Liver (tissue), 9 donors: Measurements from ENCODE around the gene OLFML3. TPM values are rescaled to one million over a fixed set of nuclear protein-coding genes. Genes with fewer than 3 reads are reported as not detected.

Experiments
- DNase-seq: peaks from one replicate; pipeline ENCODE4 v3.0.0-alpha.2; 2017; ENCODE audit warnings: low spot score
- H3K27ac ChIP-seq, 2 donors: one replicate each; pipeline ENCODE4 v1.7.0; 2013; ENCODE audit warnings: inconsistent platforms in 2 of 2, low read length in 2 of 2, control low read depth in 1 of 2, low read depth in 1 of 2, mild to moderate bottlenecking in 1 of 2
- H3K27me3 ChIP-seq, 4 donors: one replicate each; pipeline versions ENCODE4 v1.6.1 to v1.7.0; 2013; ENCODE audit warnings: low read length in 3 of 4, inconsistent platforms in 1 of 4, mild to moderate bottlenecking in 1 of 4, moderate library complexity in 1 of 4; ENCODE audit not compliant: control insufficient read depth in 4 of 4, insufficient read depth in 4 of 4
- H3K36me3 ChIP-seq, 4 donors: one replicate each; pipeline versions ENCODE4 v1.6.1 to v1.7.0; 2013; ENCODE audit warnings: low read length in 3 of 4, mild to moderate bottlenecking in 3 of 4, low read depth in 1 of 4, moderate library complexity in 1 of 4; ENCODE audit not compliant: control insufficient read depth in 4 of 4, insufficient read depth in 3 of 4
- H3K4me1 ChIP-seq, 4 donors: one replicate each; pipeline versions ENCODE4 v1.6.1 to v1.7.0; 2013; ENCODE audit warnings: low read length in 3 of 4, mild to moderate bottlenecking in 3 of 4, moderate library complexity in 1 of 4; ENCODE audit not compliant: control insufficient read depth in 4 of 4, insufficient read depth in 4 of 4
- H3K4me3 ChIP-seq, 3 donors: one replicate each; pipeline versions ENCODE4 v1.6.1 to v1.7.0; 2013; ENCODE audit warnings: low read length in 3 of 3, control low read depth in 1 of 3, low read depth in 1 of 3, mild to moderate bottlenecking in 1 of 3
- H3K9ac ChIP-seq, 2 donors: one replicate each; pipeline ENCODE4 v1.7.0; 2013; ENCODE audit warnings: low read length in 2 of 2, mild to moderate bottlenecking in 2 of 2, moderate library complexity in 2 of 2, control low read depth in 1 of 2, low read depth in 1 of 2
- H3K9me3 ChIP-seq, 4 donors: one replicate each; pipeline versions ENCODE4 v1.6.1 to v1.7.0; 2013; ENCODE audit warnings: low read length in 3 of 4; ENCODE audit not compliant: control insufficient read depth in 4 of 4
- CTCF ChIP-seq: fragments of 150-350 bp; IDR thresholded peaks from 2 replicates; pipeline ENCODE4 v1.5.1; 2017; ENCODE audit warnings: improper control_type of control experiment, low read depth, low read length; ENCODE audit not compliant: missing input control
- EGR1 ChIP-seq, 2 donors: IDR thresholded peaks; 2 replicates each; pipeline ENCODE4 v1.6.1; 2016 to 2018; ENCODE audit warnings: antibody characterized with exemption in 2 of 2, low read depth in 2 of 2
- FOXA1 ChIP-seq: IDR thresholded peaks from 2 replicates; pipeline ENCODE4 v1.6.1; 2016; ENCODE audit warnings: antibody characterized with exemption
- FOXA2 ChIP-seq: IDR thresholded peaks from 2 replicates; pipeline ENCODE4 v1.6.1; 2016; ENCODE audit warnings: antibody characterized with exemption
- GABPA ChIP-seq, 2 donors: IDR thresholded peaks in 1 of 2; conservative IDR thresholded peaks in 1 of 2; 2 replicates each; pipeline ENCODE4 v1.6.1; 2016; ENCODE audit warnings: antibody characterized with exemption in 2 of 2, mild to moderate bottlenecking in 1 of 2, moderate library complexity in 1 of 2
- HNF4A ChIP-seq, 2 donors: conservative IDR thresholded peaks; 2 replicates each; pipeline ENCODE4 v1.6.1; 2016; ENCODE audit warnings: antibody characterized with exemption in 2 of 2, mild to moderate bottlenecking in 2 of 2
- HNF4G ChIP-seq: IDR thresholded peaks from 2 replicates; pipeline ENCODE4 v1.6.1; 2016; ENCODE audit warnings: antibody characterized with exemption
- MAX ChIP-seq: IDR thresholded peaks from 2 replicates; pipeline ENCODE4 v1.6.1; 2016; ENCODE audit warnings: antibody characterized with exemption
- NR2F2 ChIP-seq: IDR thresholded peaks from 2 replicates; pipeline ENCODE4 v1.6.1; 2016; ENCODE audit warnings: antibody characterized with exemption
- RAD21 ChIP-seq, 2 donors: IDR thresholded peaks; 2 replicates each; pipeline ENCODE4 v1.6.1; 2016; ENCODE audit warnings: antibody characterized with exemption in 2 of 2, mild to moderate bottlenecking in 2 of 2
- REST ChIP-seq: IDR thresholded peaks from 2 replicates; pipeline ENCODE4 v1.6.1; 2016; ENCODE audit warnings: antibody characterized with exemption, mild to moderate bottlenecking
- RXRA ChIP-seq, 2 donors: IDR thresholded peaks; 2 replicates each; pipeline ENCODE4 v1.6.1; 2017 to 2018; ENCODE audit warnings: antibody characterized with exemption in 2 of 2, mild to moderate bottlenecking in 1 of 2
- SP1 ChIP-seq: IDR thresholded peaks from 2 replicates; pipeline ENCODE4 v1.6.1; 2018; ENCODE audit warnings: antibody characterized with exemption, mild to moderate bottlenecking
- TAF1 ChIP-seq: conservative IDR thresholded peaks from 2 replicates; pipeline ENCODE4 v1.6.1; 2016; ENCODE audit warnings: antibody characterized with exemption, mild to moderate bottlenecking
- ZBTB33 ChIP-seq: IDR thresholded peaks from 2 replicates; pipeline ENCODE4 v1.6.1; 2016; ENCODE audit warnings: antibody characterized with exemption
- WGBS: extraction: QIAGEN DNeasy Blood & Tissue Kit; methylation state at CpG from one replicate; pipeline ENCODE4 v1.1.7; 2013; 5-methylcytosine and 5-hydroxymethylcytosine counted together
- polyA plus RNA-seq, 2 donors: library from polyadenylated mRNA; stranded (reverse) in 1 of 2; unstranded in 1 of 2; fragments of 200-250 nt in 1 of 2; fragments of >200 nt in 1 of 2; fragmentation: Nextera tagmentation in 1 of 2; extraction: Ambion mirVana in 1 of 2; gene quantifications; one replicate each; pipeline versions ENCODE4 v1.2.1 to v1.2.3, GENCODE V29; 2013 to 2015
- total RNA-seq, 2 donors: library from RNA; depleted of rRNA; stranded (reverse); fragments of >200 nt; gene quantifications; one replicate each; pipeline ENCODE4 v1.2.3, GENCODE V29; 2014
- donor health status: healthy.
- donor health status: healthy.
- donor health status: healthy.
- donor health status: healthy.
- donor health status: healthy.

Gene OLFML3
- total and polyA plus RNA-seq, 4 donors = 8.3 to 16.7 (median 12.2) TPM

GRCh38 chr1:113976609-113977278, 2.5 kb upstream of the OLFML3 start:
- DNase-seq = no peak
- WGBS = 72% methylated on average over 4 of the region's 4 CpGs
- no peak for TF ChIP-seq HNF4G
- peak; percentile 16 to 60 for TF ChIP-seq RAD21 (IDR thresholded peaks at IDR 0.05)
- peak; percentile 24 for TF ChIP-seq CTCF
- TF ChIP-seq EGR1 (IDR thresholded peaks at IDR 0.05; ENCODE audit: low read depth in 2 of 2) = no peak
- no peak for TF ChIP-seq MAX
- peak; percentile 86 for TF ChIP-seq NR2F2
- TF ChIP-seq FOXA1 = no peak
- TF ChIP-seq TAF1 = no peak
- no peak for TF ChIP-seq HNF4A (conservative IDR thresholded peaks at IDR 0.05)
- no peak for TF ChIP-seq REST
- TF ChIP-seq GABPA (IDR thresholded peaks at IDR 0.05 in 1 of 2, conservative IDR thresholded peaks at IDR 0.05 in 1 of 2) = no peak
- no peak for TF ChIP-seq SP1
- no peak for TF ChIP-seq ZBTB33
- no peak for TF ChIP-seq RXRA (IDR thresholded peaks at IDR 0.05)
- no peaks in the 10 kb centered on the region for H3K9me3 ChIP-seq
- H3K27me3 ChIP-seq = no peaks in the 10 kb centered on the region
- peaks cover 0 to 10% (median 3%) of the 10 kb centered on the region in 4 donors for H3K4me1 ChIP-seq
- H3K4me3 ChIP-seq = no peak overlapping the region
- H3K9ac ChIP-seq = no peak overlapping the region
- peaks cover 3 to 23% (median 17%) of the 10 kb centered on the region in 4 donors for H3K36me3 ChIP-seq
- no peak overlapping the region for H3K27ac ChIP-seq

- Histone ChIP-seq H3K27me3 (no peaks in the 10 kb centered on the region), H3K9me3 (no peaks in the 10 kb centered on the region), H3K27ac (no peak overlapping the region), H3K4me1 (peaks cover 0 to 13% (median 9%) of the 10 kb centered on the region in 4 donors), H3K9ac (no peak overlapping the region), H3K36me3 (peaks cover 3 to 11% (median 7%) of the 10 kb centered on the region in 4 donors), H3K4me3 (no peak overlapping the region)
- WGBS = 83% methylated on average over 3 of the region's 3 CpGs
- no peak for DNase-seq
- TF ChIP-seq CTCF (no peak), FOXA2 (no peak)
Measured at GRCh38 chr1:113977906-113978305, 1.4 kb upstream of the OLFML3 start.
